Hindlimb muscle (tissue), 1 donor: ENCODE measurements around the gene PLAAT5. TPM values are rescaled to one million over a fixed set of nuclear protein-coding genes. Genes with fewer than 3 reads are reported as not detected.
"Not testable (repeated sequence)": the region's sequence is repeated elsewhere in the genome, so short reads cannot be mapped to it uniquely, and the experiment has no call there.

Experiments
- DNase-seq: peaks from one replicate; pipeline ENCODE4 v3.0.0-alpha.2; 2013
- polyA plus RNA-seq: library from polyadenylated mRNA; unstranded; fragments of 120-200 nt; gene quantifications from one replicate; pipeline ENCODE4 v1.2.1, GENCODE V29; 2013; ENCODE audit not compliant: insufficient read length

PLAAT5 gene, protein sequence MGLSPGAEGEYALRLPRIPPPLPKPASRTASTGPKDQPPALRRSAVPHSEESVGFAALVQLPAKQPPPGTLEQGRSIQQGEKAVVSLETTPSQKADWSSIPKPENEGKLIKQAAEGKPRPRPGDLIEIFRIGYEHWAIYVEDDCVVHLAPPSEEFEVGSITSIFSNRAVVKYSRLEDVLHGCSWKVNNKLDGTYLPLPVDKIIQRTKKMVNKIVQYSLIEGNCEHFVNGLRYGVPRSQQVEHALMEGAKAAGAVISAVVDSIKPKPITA
- polyA plus RNA-seq = 4.6 TPM

DNA sequence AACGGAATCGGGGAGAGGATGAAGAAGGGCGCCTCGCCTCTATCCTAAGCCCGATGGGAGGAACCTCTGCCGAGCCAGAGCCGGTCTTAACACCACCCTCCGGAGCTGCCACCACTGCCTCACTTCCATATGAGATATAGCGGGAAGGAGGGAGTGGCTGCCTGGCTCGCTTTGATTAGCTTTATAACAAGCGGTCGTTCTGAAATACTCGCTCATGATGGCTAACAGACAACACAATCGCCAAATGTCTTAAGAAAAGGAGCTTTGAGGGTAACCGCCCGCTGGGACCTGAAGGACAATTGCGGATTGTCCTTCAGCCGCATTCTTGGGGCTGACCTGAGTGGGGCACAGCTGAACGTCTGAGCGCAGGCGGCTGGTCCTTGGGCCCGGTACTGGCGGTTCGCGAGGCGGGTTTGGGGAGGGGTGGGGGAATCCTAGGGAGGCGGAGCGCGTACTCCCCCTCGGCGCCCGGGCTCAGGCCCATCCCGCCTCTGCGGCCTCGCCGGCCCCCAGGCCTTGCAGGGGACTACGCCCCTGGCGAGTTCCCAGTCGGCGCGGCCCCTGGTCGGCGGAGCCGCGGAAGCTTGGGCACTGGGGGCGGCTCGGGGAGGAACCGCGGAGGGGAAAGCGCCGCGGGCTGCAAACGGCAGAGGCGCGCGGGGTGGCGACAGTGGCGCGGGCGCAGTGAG is at the start of gene PLAAT5:
PLAAT5 (minus strand) TSS at position 617 of the 689 bp plus-strand sequence; CDS start at position 484, 133 bp downstream.
- no peak for DNase-seq

- DNase-seq = peak; percentile 54
Measured at GRCh38 chr11:63537293-63538101, 46.5 kb upstream of the PLAAT5 start.

- DNase-seq = peak; percentile 68
Measured at GRCh38 chr11:63536669-63537292, 45.8 kb upstream of the PLAAT5 start, which contains the start of gene PLAAT4. Gene PLAAT4, plus strand, starts transcription at chr11:63536808. Its CDS starts 61 bp downstream, at chr11:63536869.

DNA sequence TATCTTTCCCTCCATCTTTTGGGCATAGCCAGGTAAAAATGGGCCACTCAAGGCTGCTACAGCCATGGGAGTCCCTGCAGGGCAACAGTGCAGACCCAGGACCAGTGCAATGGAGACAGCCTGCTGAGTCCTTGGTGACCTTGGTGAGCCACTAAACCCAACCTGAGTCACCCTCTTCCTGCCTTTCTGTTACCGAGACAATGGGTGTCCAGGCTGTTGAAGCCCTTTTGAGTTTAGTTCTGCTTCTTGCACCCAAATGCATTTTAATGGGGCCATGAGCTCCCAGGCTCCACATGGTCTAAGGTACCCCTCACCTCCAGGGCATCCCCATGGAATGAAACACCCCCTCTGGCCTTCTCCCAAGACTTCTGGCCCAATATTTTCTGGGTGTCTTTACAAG is 44.8 kb upstream of the PLAAT5 start:
- no peak for DNase-seq

GRCh38 chr11:63534895-63535461 is 44.0 kb upstream of the PLAAT5 start:
- no peak for DNase-seq

GRCh38 chr11:63534076-63534475 is 43.1 kb upstream of the PLAAT5 start:
- no peak for DNase-seq

DNA sequence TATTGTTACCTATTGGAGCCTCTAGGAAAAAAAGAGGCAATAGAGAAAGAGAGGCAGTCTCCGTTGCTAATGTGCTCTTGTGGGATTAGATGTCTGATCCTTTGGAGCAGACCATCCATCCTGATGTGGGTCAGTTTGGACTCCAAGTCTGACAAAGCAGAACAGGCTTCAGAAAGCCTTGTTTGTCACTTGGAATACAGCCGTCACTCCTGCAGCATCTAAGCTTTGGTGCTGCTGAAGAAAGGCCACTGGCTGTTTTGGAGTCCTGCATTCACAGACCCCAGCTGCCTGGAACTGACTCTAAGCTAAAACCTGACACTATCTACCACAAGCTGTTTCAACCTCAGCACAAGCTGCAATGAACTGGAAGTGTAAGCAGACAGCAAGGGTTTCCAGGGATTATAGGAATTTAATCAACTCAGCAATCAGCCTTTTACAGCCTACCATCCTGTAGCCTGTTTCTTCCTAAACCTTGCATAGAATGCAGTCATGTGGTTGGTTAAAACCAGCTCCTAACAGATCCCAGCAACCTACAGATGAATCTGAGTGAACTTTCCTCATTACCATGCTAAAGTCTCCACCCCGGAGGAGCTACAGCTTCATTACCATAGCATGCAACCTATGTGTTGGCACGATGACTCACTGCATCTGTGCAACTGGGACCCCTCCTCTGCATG is 42.0 kb upstream of the PLAAT5 start:
- DNase-seq = no peak

GRCh38 chr11:63532117-63532516 is 41.1 kb upstream of the PLAAT5 start:
- DNase-seq = no peak

DNA sequence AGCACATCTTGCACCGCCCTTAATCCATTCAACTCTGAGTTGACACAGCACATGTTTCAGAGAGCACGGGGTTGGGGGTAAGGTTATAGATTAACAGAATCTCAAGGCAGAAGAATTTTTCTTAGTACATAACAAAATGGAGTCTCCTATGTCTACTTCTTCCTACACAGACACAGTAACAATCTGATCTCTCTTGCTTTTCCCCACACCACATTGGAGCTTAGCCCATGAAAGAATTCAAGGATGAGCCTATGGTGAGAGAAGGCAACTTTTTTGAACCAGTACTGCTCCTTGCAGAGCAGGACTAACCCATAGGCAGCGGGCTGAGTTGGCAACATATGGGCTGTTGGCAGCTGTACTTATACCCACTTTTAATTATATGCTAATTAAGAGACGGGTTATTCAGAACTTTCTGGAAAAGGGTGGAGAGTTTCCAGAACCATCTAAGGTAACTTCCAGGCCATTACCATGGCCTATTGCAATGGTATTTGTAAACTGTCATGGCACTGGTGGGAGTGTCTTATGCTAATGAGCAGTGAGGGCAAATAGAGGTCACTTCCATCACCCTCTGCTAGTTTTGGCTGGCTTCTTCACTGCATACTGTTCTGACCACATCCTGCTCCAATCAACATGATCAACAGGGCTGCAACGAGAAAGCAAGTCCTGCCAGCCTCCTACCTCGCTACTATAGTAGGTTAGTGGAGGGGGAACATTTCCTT is 40.3 kb upstream of the PLAAT5 start:
- DNase-seq = not testable (repeated sequence)

DNA sequence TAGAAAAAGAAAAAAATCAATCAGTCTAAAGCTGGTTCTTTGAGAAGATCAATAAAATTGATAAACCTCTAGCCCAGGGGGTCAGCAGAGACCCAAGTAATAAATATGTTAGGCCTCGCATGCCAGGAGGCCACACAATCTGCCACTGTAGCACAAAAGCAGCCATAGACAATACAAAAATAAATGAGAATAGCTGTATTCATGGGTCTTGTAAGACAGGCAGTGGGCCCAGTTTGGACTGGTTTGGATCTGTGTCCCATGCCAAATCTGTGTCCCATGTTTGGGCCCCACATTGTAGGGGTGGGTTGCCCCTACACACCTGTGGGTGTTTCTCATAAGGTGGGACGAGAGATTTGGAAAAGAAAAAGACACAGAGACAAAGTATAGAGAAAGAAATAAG is 39.1 kb upstream of the PLAAT5 start:
- DNase-seq = no peak

GRCh38 chr11:63529373-63529772 is 38.4 kb upstream of the PLAAT5 start:
- not testable (repeated sequence) for DNase-seq

DNA sequence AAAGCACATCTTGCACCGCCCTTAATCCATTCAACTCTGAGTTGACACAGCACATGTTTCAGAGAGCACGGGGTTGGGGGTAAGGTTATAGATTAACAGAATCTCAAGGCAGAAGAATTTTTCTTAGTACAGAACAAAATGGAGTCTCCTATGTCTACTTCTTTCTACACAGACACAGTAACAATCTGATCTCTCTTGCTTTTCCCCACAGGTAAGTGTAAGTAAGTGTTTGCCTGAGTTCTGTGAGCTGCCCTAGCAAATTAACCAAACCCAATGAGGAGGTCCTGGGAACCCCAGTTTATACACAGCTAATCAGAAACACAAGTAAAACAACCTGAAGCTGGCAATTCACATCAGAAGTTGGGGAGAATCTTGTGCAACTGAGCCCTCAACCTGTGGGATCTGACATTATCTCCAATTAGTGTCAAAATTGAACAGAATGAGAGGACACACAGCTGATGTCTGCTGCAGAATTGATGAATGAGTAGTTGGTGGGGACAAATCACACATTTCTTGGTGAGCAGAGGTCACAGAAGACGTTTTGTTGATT is 37.8 kb upstream of the PLAAT5 start:
- DNase-seq = not testable (repeated sequence)

GRCh38 chr11:63528156-63528555 is 37.2 kb upstream of the PLAAT5 start:
- DNase-seq = not testable (repeated sequence)

GRCh38 chr11:63527667-63528066 is 36.7 kb upstream of the PLAAT5 start:
- no peak for DNase-seq

DNA sequence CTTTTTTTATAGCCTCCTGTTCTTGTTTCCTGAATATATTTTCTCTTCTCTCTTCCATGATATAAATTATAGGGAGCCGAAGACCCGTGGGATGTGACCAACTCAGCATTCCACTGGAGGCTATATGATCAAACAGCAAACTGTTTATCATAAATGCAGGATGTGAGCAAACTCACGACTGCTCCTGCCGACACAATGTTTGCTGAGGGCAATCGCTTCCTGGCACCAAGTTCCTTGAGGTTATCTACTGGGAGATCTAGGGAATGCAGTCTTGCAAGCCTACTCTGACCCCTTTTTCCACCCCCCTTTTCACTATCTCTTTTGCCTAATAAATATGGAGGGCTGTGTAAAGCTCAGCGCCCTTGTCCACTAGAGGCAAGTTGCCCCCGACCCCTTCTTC is 32.2 kb upstream of the PLAAT5 start:
- DNase-seq = no peak

GRCh38 chr11:63521896-63522295 is 30.9 kb upstream of the PLAAT5 start:
- DNase-seq = no peak

GRCh38 chr11:63520606-63521170 is 29.7 kb upstream of the PLAAT5 start:
- DNase-seq = no peak

- no peak for DNase-seq
Measured at GRCh38 chr11:63518548-63518947, 27.6 kb upstream of the PLAAT5 start.

- no peak for DNase-seq
Measured at GRCh38 chr11:63517156-63517555, 26.2 kb upstream of the PLAAT5 start.

GRCh38 chr11:63516109-63516508 is 25.1 kb upstream of the PLAAT5 start:
- DNase-seq = no peak
